ENCODE results near the gene PPM1J.
A peak's percentile ranks its signal among the peaks of the same experiment; 100 is the strongest.
"Not testable (repeated sequence)": the region's sequence is repeated elsewhere in the genome, so short reads cannot be mapped to it uniquely, and the experiment has no call there.

PPM1J gene

DNA sequence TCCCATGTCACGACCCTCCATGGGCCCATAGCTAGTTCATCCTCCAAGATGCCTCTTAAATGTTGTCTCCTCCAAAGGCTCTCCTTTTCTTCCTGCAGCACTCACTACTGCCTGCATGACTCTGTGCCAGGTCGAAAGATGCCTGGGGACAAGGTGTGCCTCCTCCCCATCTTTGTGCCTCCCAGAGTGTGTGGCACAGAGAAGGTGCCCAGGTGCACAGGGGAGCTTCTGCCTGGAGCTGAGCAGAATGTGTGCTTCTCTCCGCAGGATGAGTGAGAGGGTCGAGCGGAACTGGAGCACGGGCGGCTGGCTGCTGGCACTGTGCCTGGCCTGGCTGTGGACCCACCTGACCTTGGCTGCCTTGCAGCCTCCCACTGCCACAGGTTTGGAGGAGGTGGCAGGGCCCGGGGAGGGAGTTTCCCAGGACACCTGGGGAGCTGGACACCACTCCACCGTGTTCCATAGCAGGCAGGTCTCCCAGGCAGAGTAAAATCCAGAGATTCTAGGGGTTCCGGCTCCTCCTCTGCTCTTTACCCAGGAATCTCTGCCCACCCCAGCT, 6.9 kb upstream of the PPM1J start:
- FAIRE-seq = no peak
- no peak for TF ChIP-seq POLR2A (IDR thresholded peaks at IDR 0.05; ENCODE audit: low read depth, low read length)
- TF ChIP-seq PAX5 (IDR thresholded peaks at IDR 0.05; ENCODE audit: insufficient read depth, low read length, severe bottlenecking) = no peak
- TF ChIP-seq POLR2AphosphoS5 (IDR thresholded peaks at IDR 0.05; ENCODE audit: low read depth, low read length) = no peak
- no peak for TF ChIP-seq POU2F2 (IDR thresholded peaks at IDR 0.05; ENCODE audit: low read depth, low read length)
- TF ChIP-seq TAF1 (IDR thresholded peaks at IDR 0.05; ENCODE audit: low read depth, low read length) = no peak
- TF ChIP-seq SPI1 (IDR thresholded peaks at IDR 0.05; ENCODE audit: low read depth, low read length) = no peak

DNA sequence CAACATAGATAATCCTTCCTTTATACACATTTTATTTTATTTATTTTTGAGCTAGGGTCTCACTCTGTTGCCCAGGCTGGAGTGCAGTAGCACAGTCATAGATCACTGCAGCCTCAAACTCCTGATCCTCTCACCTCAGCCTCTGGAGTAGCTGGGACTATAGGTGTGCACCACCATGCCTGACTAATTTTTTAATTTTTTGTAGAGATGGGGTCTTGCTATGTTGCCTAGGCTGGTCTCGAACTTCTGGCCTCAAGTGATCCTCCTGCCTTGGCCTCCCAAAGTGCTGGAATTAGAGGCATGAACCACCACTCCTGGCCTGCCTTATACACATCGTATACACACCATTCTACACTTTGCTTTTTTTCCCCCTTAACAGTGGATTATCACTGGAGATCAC, 6.2 kb upstream of the PPM1J start:
- FAIRE-seq; DNase-seq (ENCODE audit: insufficient read length, low spot score): not testable (repeated sequence)

More for the DNA sequence above, 6.9 kb upstream of the PPM1J start:
- no peak for DNase-seq (ENCODE audit: insufficient read length, low spot score)

- FAIRE-seq = no peak
Measured at GRCh38 chr1:112720800-112721199, 5.7 kb upstream of the PPM1J start.

DNA sequence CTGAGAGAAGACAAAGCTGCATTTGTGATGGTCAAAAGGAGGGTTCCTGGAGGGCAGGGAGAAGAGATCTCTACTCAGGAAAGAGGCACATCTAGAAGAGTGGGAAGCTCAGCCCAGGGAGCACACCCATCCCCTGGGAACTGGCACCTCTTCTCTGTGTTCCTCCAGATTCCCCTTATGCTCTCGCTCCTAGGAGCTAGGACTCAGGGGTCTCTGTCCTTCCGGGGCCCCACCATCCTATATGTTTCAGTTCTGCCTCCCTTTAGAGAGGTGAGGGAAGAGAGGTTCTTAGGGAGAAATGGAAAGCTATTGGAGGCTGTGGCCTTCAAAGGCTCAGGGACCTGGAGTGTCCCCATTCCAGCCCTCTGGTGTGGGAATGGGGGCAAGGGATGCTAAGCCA, 4.6 kb upstream of the PPM1J start:
- DNase-seq (ENCODE audit: insufficient read length, low spot score) = no peak
- no peak for FAIRE-seq
- no peak for TF ChIP-seq SPI1 (IDR thresholded peaks at IDR 0.05; ENCODE audit: low read depth, low read length)
- TF ChIP-seq POU2F2 (IDR thresholded peaks at IDR 0.05; ENCODE audit: low read depth, low read length) = no peak
- no peak for TF ChIP-seq PAX5 (IDR thresholded peaks at IDR 0.05; ENCODE audit: insufficient read depth, low read length, severe bottlenecking)
- no peak for TF ChIP-seq POLR2A (IDR thresholded peaks at IDR 0.05; ENCODE audit: low read depth, low read length)
- TF ChIP-seq POLR2AphosphoS5 (IDR thresholded peaks at IDR 0.05; ENCODE audit: low read depth, low read length) = no peak
- TF ChIP-seq TAF1 (IDR thresholded peaks at IDR 0.05; ENCODE audit: low read depth, low read length) = no peak

More at GRCh38 chr1:112720800-112721199, 5.7 kb upstream of the PPM1J start:
- TF ChIP-seq TAF1 (IDR thresholded peaks at IDR 0.05; ENCODE audit: low read depth, low read length) (no peak), SPI1 (IDR thresholded peaks at IDR 0.05; ENCODE audit: low read depth, low read length) (no peak), POLR2AphosphoS5 (IDR thresholded peaks at IDR 0.05; ENCODE audit: low read depth, low read length) (no peak), PAX5 (IDR thresholded peaks at IDR 0.05; ENCODE audit: insufficient read depth, low read length, severe bottlenecking) (no peak), POLR2A (IDR thresholded peaks at IDR 0.05; ENCODE audit: low read depth, low read length) (no peak), POU2F2 (IDR thresholded peaks at IDR 0.05; ENCODE audit: low read depth, low read length) (no peak)
- no peak for DNase-seq (ENCODE audit: insufficient read length, low spot score)

DNA sequence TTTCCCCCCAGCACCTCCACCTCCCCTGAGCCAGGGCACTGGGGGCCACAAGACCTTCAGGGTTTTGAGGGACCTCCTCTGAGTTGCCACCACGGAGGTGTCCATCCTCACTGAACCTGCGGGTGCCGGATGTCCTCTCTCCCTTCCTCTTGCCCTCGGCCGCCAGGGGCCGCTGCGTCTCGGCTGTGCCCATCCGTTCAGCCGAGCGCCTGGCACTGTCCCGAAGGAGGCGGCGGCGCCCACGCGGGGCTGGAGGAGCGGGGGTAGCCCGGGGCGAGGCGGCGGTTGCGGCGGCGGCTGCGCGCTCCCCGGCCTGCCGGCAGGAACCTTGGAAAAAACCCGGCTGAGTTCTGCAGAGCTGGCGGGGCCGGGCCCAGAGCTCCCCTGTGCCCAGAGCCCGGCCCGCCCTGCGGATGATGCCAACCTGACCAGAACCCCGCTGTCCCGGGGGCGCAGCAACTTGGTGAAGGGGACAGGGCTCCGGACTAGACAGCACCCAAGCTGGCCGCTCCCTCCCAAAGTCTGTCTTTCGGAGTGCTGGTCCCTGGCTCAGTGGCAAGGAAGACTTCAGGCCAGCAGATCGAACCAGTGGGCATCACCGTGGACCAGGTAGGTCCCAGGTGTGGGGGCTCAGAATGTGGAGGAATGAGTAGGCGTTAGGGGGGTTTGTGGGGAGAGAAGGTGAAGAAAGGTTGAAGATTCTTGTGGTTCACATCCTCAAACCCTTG, 3.7 kb upstream of the PPM1J start:
- TF ChIP-seq POLR2A (IDR thresholded peaks at IDR 0.05; ENCODE audit: low read depth, low read length) = no peak
- TF ChIP-seq POU2F2 (IDR thresholded peaks at IDR 0.05; ENCODE audit: low read depth, low read length) = peak; percentile 24; the same call in 1 of the 2 replicates
- FAIRE-seq = peak; percentile 66
- peak; percentile 75 for DNase-seq (ENCODE audit: insufficient read length, low spot score)

DNA sequence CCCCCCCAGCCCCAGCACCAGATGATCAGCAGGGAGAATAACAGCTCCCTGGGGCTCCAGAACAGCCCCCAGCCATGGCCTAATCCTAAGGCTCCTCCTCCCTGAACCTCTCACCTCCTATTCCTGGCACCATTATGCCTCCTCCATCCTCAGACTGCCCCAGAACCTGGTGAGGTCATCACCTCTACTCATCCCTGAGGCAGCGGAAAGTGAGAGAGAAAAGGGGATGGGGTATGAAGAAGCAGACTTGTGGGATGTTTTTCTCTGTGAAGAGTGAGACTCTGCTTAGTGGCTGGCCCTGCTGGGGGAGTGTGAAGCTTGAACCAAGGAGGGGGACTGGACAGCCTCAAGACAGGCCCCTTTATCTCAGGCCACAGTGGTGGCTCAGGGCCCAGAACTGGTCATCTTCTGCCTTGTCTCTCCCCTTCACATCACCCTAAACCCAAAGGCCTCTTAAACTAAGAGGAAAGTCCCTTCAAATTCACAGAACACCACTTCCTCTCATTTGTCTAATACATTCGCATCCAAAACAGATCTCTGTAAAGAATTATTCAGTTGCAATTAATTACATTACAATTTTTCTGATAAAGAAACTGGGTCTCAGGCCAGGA, 2.2 kb upstream of the PPM1J start:
- DNase-seq (ENCODE audit: insufficient read length, low spot score) = no peak
- FAIRE-seq = no peak
- TF ChIP-seq TAF1 (IDR thresholded peaks at IDR 0.05; ENCODE audit: low read depth, low read length) (no peak), POLR2AphosphoS5 (IDR thresholded peaks at IDR 0.05; ENCODE audit: low read depth, low read length) (no peak), POU2F2 (IDR thresholded peaks at IDR 0.05; ENCODE audit: low read depth, low read length) (no peak), PAX5 (IDR thresholded peaks at IDR 0.05; ENCODE audit: insufficient read depth, low read length, severe bottlenecking) (no peak), SPI1 (IDR thresholded peaks at IDR 0.05; ENCODE audit: low read depth, low read length) (peak; percentile 61), POLR2A (IDR thresholded peaks at IDR 0.05; ENCODE audit: low read depth, low read length) (no peak)

DNA sequence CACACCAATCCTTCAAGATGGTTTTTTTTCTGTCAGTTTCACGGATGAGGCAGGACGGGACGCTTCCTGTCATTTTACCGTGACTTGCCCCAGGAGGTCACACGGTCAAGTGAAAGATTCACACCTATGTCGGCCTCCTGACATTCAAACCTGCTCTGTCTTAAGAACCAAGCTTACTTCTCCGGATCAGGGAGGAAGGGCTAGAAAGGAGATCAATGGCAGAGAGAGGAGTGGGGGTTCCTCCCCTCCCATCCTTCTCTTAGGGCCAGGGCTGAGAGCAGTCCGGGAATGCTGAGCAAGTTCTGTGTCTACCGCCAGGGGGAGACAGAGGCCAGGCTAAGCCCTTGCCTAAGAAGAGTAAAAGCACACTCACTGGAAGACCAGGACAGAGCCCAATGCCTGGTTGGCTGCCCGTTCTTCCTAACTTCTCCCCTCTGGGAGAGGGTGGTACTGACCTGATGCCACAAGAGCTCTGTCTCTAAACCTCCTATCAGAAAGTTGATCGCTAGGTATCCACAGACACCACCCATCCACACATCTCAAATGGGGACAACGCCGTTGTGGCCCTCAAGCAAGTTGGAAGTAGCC, 1.1 kb upstream of the PPM1J start:
- peak; percentile 59 for DNase-seq (ENCODE audit: insufficient read length, low spot score)
- FAIRE-seq = peak; percentile 86
- TF ChIP-seq PAX5 (IDR thresholded peaks at IDR 0.05; ENCODE audit: insufficient read depth, low read length, severe bottlenecking) = no peak

- DNase-seq (ENCODE audit: insufficient read length, low spot score) (no peak), FAIRE-seq (peak; percentile 20)
- TF ChIP-seq PAX5 (IDR thresholded peaks at IDR 0.05; ENCODE audit: insufficient read depth, low read length, severe bottlenecking) = no peak
- no peak for TF ChIP-seq TAF1 (IDR thresholded peaks at IDR 0.05; ENCODE audit: low read depth, low read length)
- no peak for TF ChIP-seq POU2F2 (IDR thresholded peaks at IDR 0.05; ENCODE audit: low read depth, low read length)
- TF ChIP-seq POLR2A (IDR thresholded peaks at IDR 0.05; ENCODE audit: low read depth, low read length) = no peak
- TF ChIP-seq POLR2AphosphoS5 (IDR thresholded peaks at IDR 0.05; ENCODE audit: low read depth, low read length) = no peak
- no peak for TF ChIP-seq SPI1 (IDR thresholded peaks at IDR 0.05; ENCODE audit: low read depth, low read length)
Measured at GRCh38 chr1:112714313-112715263, 544 bp downstream of the PPM1J start.
